Spleen (tissue), 7 donors: ENCODE measurements around the gene PIK3C2A.

ENCODE experiments used
- POLR2A ChIP-seq, 3 donors: fragments of 450-650 bp; IDR thresholded peaks; one replicate each; pipeline ENCODE4 v1.5.1; 2017; ENCODE audit warnings: antibody characterized with exemption in 3 of 3, mild to moderate bottlenecking in 1 of 3
- POLR2AphosphoS5 ChIP-seq, 3 donors: sonication (generic); formaldehyde crosslinking; IDR thresholded peaks; one replicate each; pipeline ENCODE4 v1.5.1; 2017; ENCODE audit warnings: antibody characterized with exemption in 3 of 3
- TF ChIP-seq, protein P1 (sequence below), 11 experiments: fragments of 200-600 bp in 7 of 11; fragments of 450-650 bp in 4 of 11; sonication (generic) in 4 of 11; IDR thresholded peaks in 8 of 11; conservative IDR thresholded peaks in 3 of 11; 1 replicate in 7 of 11; 2 replicates in 4 of 11; pipeline versions ENCODE4 v1.4.0 to v1.8.0; 2016 to 2021; ENCODE audit warnings: antibody characterized with exemption in 11 of 11, inconsistent platforms in 4 of 11, mild to moderate bottlenecking in 1 of 11
- donor health status: DM: no; HTN: no; CAD: no; lungs with moderate emphysema.
- donor health status: DM: no; HTN: no; CAD: no.
- donor health status: DM: no; HTN: no; CAD: no.

DNA sequence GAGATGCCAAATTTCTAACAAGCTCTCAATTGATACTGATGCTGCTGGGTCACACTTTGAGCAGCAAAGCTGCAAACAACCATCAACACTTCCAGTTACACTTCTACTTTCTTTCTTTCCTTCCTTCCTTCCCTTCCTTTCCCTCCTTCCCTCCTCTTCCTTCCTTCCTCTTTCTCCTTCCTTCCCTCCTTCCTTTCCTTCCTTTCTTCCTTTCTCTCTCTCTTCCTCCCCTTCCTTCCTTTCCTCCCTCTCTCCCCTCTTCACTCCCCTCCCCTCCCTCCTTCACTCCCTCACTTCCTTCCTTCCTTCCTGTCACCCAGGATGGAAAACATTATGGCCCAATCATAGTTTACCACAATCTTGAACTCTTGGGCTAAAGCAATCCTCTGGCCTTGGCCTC, 33.0 kb upstream of the PIK3C2A start:
- TF ChIP-seq POLR2A (IDR thresholded peaks at IDR 0.05) (no peak), POLR2AphosphoS5 (IDR thresholded peaks at IDR 0.05) (no peak)
- TF ChIP-seq, protein P1, sequence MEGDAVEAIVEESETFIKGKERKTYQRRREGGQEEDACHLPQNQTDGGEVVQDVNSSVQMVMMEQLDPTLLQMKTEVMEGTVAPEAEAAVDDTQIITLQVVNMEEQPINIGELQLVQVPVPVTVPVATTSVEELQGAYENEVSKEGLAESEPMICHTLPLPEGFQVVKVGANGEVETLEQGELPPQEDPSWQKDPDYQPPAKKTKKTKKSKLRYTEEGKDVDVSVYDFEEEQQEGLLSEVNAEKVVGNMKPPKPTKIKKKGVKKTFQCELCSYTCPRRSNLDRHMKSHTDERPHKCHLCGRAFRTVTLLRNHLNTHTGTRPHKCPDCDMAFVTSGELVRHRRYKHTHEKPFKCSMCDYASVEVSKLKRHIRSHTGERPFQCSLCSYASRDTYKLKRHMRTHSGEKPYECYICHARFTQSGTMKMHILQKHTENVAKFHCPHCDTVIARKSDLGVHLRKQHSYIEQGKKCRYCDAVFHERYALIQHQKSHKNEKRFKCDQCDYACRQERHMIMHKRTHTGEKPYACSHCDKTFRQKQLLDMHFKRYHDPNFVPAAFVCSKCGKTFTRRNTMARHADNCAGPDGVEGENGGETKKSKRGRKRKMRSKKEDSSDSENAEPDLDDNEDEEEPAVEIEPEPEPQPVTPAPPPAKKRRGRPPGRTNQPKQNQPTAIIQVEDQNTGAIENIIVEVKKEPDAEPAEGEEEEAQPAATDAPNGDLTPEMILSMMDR (IDR thresholded peaks at IDR 0.05 in 8 of 11, conservative IDR thresholded peaks at IDR 0.05 in 3 of 11): no peak
